NCI-H1105 treated with DMSO at 0.1 percent for 48 hours (cell line): ENCODE results near the gene LYVE1.

ENCODE experiments used
- DNase-seq: peaks from one replicate; lab custom pipeline; 2025; lab: John Stamatoyannopoulos, UW

LYVE1 gene

DNA sequence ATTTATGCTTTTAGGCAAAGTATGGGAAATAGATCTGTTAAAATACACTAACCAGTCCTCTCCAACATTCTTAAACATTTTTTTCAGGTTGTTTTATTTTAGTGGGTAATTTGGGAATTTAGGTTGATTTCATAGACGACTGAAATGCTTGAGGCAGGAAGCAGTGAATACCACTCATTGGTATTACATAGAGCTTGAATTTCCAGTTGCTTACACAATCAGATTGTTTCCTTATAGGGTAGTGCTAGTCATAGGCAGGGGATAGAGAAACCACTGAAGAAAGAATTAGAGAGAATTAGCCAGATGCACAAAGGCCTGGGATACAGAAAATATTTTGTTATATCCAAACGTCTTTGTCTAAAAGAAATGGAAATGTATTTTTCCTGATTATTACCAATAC lies 23.9 kb upstream of the LYVE1 start:
- no peak for DNase-seq

- DNase-seq: no peak
These were observed 23.3 kb upstream of the LYVE1 start for GRCh38 chr11:10591741-10592140.

DNA sequence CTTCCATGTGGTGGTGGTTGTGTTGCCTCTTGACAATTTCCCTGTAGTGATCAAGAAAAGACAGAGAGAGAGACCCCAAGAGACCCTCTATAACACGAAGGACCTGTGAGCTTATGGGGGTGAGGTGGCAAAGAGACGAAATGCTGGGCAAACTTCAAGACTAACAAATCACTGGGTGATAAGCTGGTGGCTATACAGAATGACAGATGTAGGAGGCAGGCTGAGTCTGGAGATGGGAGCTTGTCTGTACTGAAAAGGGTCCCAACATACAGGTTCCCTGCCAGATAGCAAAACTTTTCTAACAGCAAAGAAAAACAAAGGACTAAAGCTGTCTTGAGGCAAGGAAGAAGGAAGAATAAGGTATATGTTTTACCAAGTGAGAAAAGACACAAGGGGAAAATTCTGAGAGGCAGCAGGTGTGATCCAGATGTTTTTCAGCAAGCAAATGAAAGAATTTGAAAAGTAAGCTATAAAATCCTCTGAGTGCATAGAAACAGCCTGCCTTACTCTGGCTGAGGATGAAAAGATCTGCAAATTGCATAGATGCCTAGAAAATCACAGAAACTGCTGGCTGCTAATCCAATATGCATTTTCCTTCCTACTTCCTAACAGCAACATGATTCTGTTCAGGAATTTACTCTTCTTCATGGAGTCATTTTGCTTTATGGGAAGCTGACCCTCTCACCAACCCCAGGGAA lies 21.9 kb upstream of the LYVE1 start:
- no peak for DNase-seq

- DNase-seq: no peak
These were observed 20.4 kb upstream of the LYVE1 start for GRCh38 chr11:10588904-10589303.

DNA sequence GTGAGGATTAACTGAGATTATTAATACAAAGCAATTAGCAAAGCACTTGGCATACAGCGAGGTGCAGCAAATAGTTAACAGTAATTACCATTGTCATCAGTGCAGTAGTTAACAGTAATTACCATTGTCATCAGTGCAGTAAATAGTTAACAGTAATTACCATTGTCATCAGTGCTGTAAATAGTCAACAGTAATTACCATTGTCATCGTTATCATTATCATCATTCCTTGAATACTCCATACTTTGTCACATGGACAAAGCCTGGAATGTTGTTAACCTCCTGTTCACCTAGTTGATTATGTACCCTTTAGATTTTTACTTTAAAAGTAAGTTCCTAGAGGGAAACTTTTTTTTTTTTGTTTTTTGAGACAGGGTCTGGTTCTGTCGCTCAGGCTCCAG lies 19.5 kb upstream of the LYVE1 start:
- no peak for DNase-seq

DNA sequence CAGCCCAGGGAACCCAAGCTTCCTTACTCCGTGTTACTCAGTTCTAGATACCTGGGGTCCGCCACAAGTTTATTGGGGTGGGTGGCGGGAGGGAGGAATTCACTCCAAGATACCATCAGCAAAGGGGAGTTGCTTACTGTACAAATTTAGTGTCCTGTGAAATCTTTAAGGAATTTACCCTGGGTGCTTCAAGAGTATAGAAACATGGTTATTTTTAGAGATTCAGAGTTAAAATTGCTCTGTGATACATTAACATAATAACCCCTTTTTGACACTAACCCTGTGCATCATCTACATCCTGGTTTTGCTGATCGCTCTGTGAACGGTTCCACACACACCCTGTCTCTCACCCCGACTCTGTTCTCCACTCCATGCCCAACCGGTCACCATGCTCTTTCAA lies 18.9 kb upstream of the LYVE1 start:
- DNase-seq: no peak

- DNase-seq: no peak
These were observed 15.6 kb upstream of the LYVE1 start for GRCh38 chr11:10584071-10584501.

DNA sequence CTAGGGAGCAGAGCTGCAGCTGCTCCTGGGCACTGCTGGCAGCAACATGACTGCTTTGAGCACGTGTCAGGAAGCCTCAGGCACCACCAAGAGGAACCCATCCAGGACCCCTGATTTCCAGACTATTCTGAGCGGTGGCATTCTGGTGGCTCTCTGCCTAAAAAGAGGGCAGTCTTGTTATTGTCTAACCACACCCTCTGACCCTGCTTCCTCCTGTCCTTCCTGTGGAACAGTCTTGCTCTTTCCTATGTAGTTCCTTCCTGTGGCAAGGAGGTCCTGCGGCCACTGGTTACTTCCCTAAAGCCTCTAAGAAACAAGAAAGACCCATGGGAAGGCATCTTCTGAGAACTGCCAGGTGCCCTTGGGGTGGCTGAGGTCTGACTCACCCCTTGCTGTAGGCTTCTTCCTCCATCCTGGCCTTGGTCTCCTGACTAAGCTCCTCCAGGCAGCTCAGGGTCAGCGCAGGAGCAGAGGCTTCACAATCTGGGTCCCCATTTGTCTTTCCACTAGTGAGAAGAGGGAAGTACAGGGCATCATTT lies 13.1 kb upstream of the LYVE1 start:
- no peak for DNase-seq

GRCh38 chr11:10580623-10581022 lies 12.2 kb upstream of the LYVE1 start:
- no peak for DNase-seq

- no peak for DNase-seq
These were observed 11.2 kb upstream of the LYVE1 start for GRCh38 chr11:10579700-10580099.

DNA sequence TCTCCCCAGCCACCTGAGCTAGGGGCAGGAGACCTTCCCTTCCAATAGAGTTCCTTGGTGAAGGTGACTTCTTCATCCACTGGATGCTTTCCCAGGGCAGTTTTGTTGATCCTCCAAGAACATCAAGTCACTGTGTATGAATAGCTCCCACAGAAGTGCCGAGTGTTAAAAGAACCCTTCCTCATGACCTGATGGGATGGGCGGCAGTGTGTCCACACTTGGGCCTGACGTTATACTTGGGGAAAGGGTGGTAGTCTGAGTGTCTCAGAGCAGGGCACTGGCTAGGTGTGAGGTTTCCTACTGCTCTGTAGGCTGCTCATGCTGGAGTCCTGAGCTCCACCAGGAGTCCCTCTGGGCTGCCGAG lies 7.6 kb upstream of the LYVE1 start:
- DNase-seq: no peak

DNA sequence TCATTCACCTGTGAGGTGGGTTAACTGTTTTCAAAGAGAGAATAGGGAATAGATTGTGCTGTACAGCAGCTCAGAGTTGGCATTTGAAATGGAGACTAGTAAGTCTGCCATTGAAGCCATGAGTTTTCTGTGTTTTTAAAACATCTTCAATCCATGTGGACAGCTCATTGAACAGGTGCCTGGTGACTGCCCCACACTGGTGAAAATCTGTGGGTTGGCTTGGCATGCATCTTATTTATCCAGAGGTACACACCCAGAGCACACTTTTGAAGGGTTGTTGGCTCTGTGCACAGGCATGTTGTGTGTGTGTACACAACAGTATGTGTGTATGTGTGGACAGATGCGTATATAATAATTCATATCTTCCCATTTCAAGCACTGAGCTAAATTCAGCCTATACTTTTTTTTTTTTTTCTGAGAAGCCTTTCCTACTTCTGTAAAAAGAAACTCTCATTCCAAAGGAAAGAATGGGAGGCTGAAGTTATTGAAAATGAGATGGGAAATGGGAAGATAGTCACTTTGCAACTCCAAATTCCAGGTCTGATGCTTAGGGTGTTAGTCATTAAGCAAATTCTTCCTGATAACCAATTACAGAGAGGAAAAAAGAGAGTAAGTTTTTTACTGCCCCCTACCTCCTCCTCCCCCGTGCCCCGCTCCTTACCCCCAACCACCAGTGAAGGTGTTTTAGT lies 7.0 kb upstream of the LYVE1 start:
- DNase-seq: no peak

DNA sequence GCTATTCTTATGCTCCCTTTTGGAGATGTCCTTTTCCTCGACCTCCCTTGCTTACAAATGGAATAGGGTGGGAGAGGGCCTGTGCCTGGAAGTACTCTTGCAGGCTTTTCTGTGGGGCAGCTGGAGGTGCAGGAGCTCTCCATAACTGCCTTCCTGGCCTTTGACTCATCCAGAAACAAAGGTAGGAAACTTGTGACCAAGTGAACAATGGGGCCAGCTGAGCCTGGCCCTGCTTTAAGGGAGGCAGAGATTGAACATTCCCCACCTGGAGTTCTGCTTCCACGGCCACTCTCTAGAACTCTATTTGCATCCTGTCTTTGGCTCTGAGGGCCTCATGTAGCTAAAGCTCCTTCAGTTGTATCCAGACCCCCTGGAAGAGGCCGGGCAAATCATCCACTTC lies 5.1 kb upstream of the LYVE1 start:
- no peak for DNase-seq

- DNase-seq: no peak
These were observed 4.6 kb upstream of the LYVE1 start for GRCh38 chr11:10573028-10573427.

GRCh38 chr11:10572533-10572932 lies 4.1 kb upstream of the LYVE1 start:
- no peak for DNase-seq

GRCh38 chr11:10567446-10567845 lies 1.0 kb downstream of the LYVE1 start:
- no peak for DNase-seq

GRCh38 chr11:10566257-10566957 lies 2.1 kb downstream of the LYVE1 start:
- DNase-seq: no peak

DNA sequence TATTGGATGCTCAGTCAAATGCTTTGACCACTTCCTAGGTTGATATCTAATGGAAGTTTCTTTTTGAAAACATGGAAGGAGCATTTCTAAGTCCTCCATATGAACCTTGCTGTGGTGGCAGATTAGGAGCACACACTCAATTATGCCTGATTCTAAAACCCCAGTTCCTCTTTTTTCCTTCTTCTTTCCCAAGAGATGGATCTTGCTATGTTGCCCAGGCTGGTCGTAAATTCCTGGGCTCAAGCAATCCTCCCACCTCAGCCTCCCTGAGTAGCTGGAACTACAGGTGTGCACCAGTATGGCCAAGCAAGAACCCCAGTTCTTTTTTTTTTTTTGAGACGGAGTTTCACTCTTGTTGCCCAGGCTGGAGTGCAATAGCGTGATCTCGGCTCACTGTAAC lies 3.0 kb downstream of the LYVE1 start:
- no peak for DNase-seq

- DNase-seq: no peak
These were observed 3.7 kb downstream of the LYVE1 start for GRCh38 chr11:10564696-10565318.

DNA sequence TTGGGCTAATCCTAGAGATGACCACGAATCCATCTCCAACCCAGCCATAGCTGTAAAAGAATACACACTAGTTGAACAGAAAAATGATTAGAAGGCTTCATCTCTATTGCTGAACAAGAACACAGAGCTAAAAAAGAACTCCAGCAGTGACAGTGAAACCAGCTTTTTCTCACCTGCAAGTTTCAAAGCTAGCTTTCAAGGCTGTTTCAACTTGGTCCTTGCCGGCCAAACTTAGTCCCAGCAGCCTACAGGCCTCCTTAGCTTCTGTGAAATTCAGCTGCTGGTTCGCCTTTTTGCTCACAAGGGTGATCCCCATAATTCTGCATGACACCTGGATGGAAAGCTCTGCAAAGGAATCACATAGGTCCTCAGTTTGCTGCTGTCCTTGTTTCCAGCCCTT lies 4.4 kb downstream of the LYVE1 start:
- DNase-seq: no peak

GRCh38 chr11:10561947-10562346 lies 6.5 kb downstream of the LYVE1 start:
- DNase-seq: no peak

DNA sequence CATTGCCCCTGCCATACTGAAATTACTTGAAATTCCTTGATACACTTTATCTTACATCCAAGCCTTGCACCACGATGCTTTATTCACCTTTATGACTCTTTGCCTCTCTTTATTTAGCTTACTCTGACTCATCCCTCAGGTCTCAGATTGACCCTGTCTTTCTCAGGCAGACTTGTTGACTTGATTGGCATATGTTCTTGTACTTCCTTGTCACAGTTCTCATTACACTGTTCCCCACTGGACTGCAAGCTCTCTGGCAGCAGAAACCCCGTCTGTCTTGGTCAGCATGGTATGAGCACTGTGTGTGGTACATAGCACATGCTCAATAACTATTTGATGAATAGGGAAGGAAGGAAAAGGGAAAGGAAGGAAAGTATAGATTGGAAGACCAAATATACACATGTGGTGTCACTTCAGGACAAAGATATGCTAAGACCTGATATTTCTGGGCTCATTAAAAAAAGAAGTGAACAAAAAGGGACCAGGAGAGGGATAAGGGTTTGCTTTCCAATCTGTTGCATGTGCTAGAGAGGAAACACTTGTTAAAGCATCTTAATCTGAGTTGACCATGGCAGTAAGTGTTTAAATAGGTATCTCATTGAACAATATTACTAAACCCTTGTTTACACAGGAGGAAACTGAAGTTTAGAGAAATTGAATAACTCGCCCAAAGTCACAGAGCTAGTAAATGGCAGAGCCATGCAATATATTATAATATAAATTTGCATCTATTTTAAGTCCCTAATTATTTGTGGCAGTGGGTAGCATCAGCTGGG lies 7.2 kb downstream of the LYVE1 start:
- no peak for DNase-seq
